A673 (cell line): ENCODE results near the gene EHD1. TPM values are rescaled to one million over a fixed set of nuclear protein-coding genes. Genes with fewer than 3 reads are reported as not detected.
"Not testable (repeated sequence)": the region's sequence is repeated elsewhere in the genome, so short reads cannot be mapped to it uniquely, and the experiment has no call there.

Experiments
- BruUV-seq: library from RNA; stranded (reverse); fragments of 400-500 nt; replicated peaks from 2 replicates; lab custom pipeline; 2021; lab: Mats Ljungman, UMichigan
- CTCF ChIA-PET: fragments of 300-600 bp; sonication (Branson Sonifier 250); formaldehyde crosslinking; loops from one replicate; lab custom pipeline; 2022; ENCODE audit warnings: antibody characterized with exemption; lab: Charles Lee
- POLR2A ChIA-PET: fragments of 300-600 bp; sonication (Branson Sonifier 250); formaldehyde crosslinking; loops from one replicate; lab custom pipeline; 2022; ENCODE audit warnings: antibody characterized with exemption; ENCODE audit not compliant: low non-redundant PET; lab: Charles Lee
- DNase-seq: peaks from one replicate; pipeline ENCODE4 v3.0.0-alpha.2; 2015; ENCODE audit warnings: low spot score
- H3K27ac ChIP-seq: fragments of 200-600 bp; sonication (generic); 2 replicates; pipeline ENCODE4 v1.5.1; 2016; ENCODE audit warnings: mixed run types, low read depth, mild to moderate bottlenecking, mixed read lengths, antibody characterized with exemption, low read length; ENCODE audit not compliant: poor library complexity, severe bottlenecking
- H3K27me3 ChIP-seq: fragments of 200-600 bp; sonication (generic); replicated peaks from 2 replicates; pipeline ENCODE4 v1.6.1; 2017; ENCODE audit warnings: mixed run types, low read depth, mild to moderate bottlenecking, mixed read lengths, antibody characterized with exemption, low read length; ENCODE audit not compliant: insufficient read depth, poor library complexity
- H3K36me3 ChIP-seq: fragments of 200-600 bp; sonication (generic); 2 replicates; pipeline ENCODE4 v1.6.1; 2016; ENCODE audit warnings: mixed run types, mild to moderate bottlenecking, mixed read lengths, antibody characterized with exemption, low read length; ENCODE audit not compliant: insufficient read depth, poor library complexity, severe bottlenecking
- H3K4me1 ChIP-seq: fragments of 200-600 bp; sonication (generic); 2 replicates; pipeline ENCODE4 v1.6.1; 2017; ENCODE audit warnings: mixed run types, mild to moderate bottlenecking, mixed read lengths, antibody characterized with exemption, low read length; ENCODE audit not compliant: insufficient read depth, poor library complexity, severe bottlenecking
- H3K4me3 ChIP-seq: fragments of 200-600 bp; sonication (generic); 2 replicates; pipeline ENCODE4 v1.5.1; 2016; ENCODE audit warnings: low read depth, mixed run types, mild to moderate bottlenecking, mixed read lengths, low read length; ENCODE audit not compliant: poor library complexity, severe bottlenecking
- H3K9me3 ChIP-seq: fragments of 200-600 bp; sonication (generic); 2 replicates; pipeline ENCODE4 v1.6.1; 2016; ENCODE audit warnings: mixed run types, low read depth, mild to moderate bottlenecking, mixed read lengths, antibody characterized with exemption, low read length; ENCODE audit not compliant: poor library complexity, severe bottlenecking
- CTCF ChIP-seq: fragments of 300-800, 200-600 bp; sonication (generic); conservative IDR thresholded peaks from 2 replicates; pipeline ENCODE4 v1.5.1; 2017; ENCODE audit warnings: low read depth, mild to moderate bottlenecking, antibody characterized with exemption, low read length, moderate library complexity, mixed read lengths
- EZH2 ChIP-seq: fragments of 200-600 bp; sonication (generic); IDR thresholded peaks from 2 replicates; pipeline ENCODE4 v1.6.1; 2017; ENCODE audit warnings: borderline replicate concordance, low read depth, mild to moderate bottlenecking, mixed read lengths, antibody characterized with exemption, low read length; ENCODE audit not compliant: poor library complexity, severe bottlenecking
- intact Hi-C: fragments of 100-400 bp; cut with micrococcal nuclease; formaldehyde crosslinking; loops from one replicate; pipeline ENCODE4 v1.10.0; 2022; ENCODE audit not compliant: unreplicated experiment
- total RNA-seq: library from RNA; stranded (reverse); gene quantifications from 2 replicates; pipeline ENCODE4 v1.2.3, GENCODE V29; 2021

Gene EHD1
- total RNA-seq, 1 experiment from 2014 or later = 63.1 TPM

GRCh38 chr11:64848214-64848825, 30.1 kb downstream of the EHD1 start:
- ChIA-PET POLR2A (interaction anchor here (0.9 kb wide), 1 partner anchor 12 kb away, joined by 3 read pairs; no protein-coding TSS in a partner anchor), CTCF (interaction anchor here (1.0 to 3.1 kb wide), 3 partner anchors 22 to 269 kb away, joined by 3 to 14 read pairs (median 7); partner anchors contain the start of gene ZNHIT2)
- Histone ChIP-seq H3K36me3 (no peaks in the 10 kb centered on the region), H3K27me3 (no peaks in the 10 kb centered on the region), H3K4me3 (no peak overlapping the region), H3K9me3 (no peaks in the 10 kb centered on the region), H3K4me1 (peaks cover 7% of the 10 kb centered on the region), H3K27ac (no peak overlapping the region)
- intact Hi-C loops = loop anchor here (5.0 to 10.0 kb wide), 4 partner anchors 269 to 484 kb away; partner anchors contain the start of genes CDC42EP2, DPF2 and ZNHIT2
- TF ChIP-seq CTCF (no peak), EZH2 (no peak)
- no TSS peak for BruUV-seq
- no peak for DNase-seq

- POLR2A ChIA-PET = interaction anchor here (0.9 kb wide), 1 partner anchor 11 kb away, joined by 3 read pairs; no protein-coding TSS in a partner anchor
- H3K36me3 ChIP-seq = no peaks in the 10 kb centered on the region
Measured at GRCh38 chr11:64846998-64847666, 31.3 kb downstream of the EHD1 start.

GRCh38 chr11:64845776-64846129, 32.7 kb downstream of the EHD1 start:
- CTCF ChIA-PET = interaction anchor here (0.6 kb wide), 2 partner anchors 404 to 663 kb away, joined by 3 to 5 read pairs; no protein-coding TSS in a partner anchor
- H3K4me3 ChIP-seq, H3K27me3 ChIP-seq, H3K36me3 ChIP-seq, DNase-seq, H3K27ac ChIP-seq, H3K9me3 ChIP-seq, POLR2A ChIA-PET, BruUV-seq: not testable (repeated sequence)
- peaks cover 13% of the 10 kb centered on the region for H3K4me1 ChIP-seq
- intact Hi-C loops = loop anchor here (2.0 to 10.0 kb wide), 6 partner anchors 67 to 487 kb away; partner anchors contain the start of genes ARL2, CDC42EP2, DPF2 and SF1

More at GRCh38 chr11:64846998-64847666, 31.3 kb downstream of the EHD1 start:
- Histone ChIP-seq H3K27me3 (no peaks in the 10 kb centered on the region), H3K4me1 (peaks cover 13% of the 10 kb centered on the region), H3K27ac (no peak overlapping the region), H3K9me3 (no peaks in the 10 kb centered on the region), H3K4me3 (no peak overlapping the region)
- CTCF ChIA-PET = interaction anchor here (0.6 to 3.1 kb wide), 5 partner anchors 23 to 476 kb away, joined by 3 to 14 read pairs (median 4); partner anchors contain the start of genes BATF2 and ZNHIT2
- intact Hi-C loops = loop anchor here (1.0 to 10.0 kb wide), 7 partner anchors 31 to 485 kb away; partner anchors contain the start of genes ARL2, CDC42EP2, DPF2 and EHD1
- no peak for TF ChIP-seq EZH2
- peak; percentile 98 for TF ChIP-seq CTCF
- DNase-seq = peak; percentile 98
- no TSS peak for BruUV-seq
